ENCODE measurements around the gene MGLL. TPM values are rescaled to one million over a fixed set of nuclear protein-coding genes. Genes with fewer than 3 reads are reported as not detected.

Gene MGLL
- total RNA-seq, 1 experiment from 2014 or later = 0.94 TPM

DNA sequence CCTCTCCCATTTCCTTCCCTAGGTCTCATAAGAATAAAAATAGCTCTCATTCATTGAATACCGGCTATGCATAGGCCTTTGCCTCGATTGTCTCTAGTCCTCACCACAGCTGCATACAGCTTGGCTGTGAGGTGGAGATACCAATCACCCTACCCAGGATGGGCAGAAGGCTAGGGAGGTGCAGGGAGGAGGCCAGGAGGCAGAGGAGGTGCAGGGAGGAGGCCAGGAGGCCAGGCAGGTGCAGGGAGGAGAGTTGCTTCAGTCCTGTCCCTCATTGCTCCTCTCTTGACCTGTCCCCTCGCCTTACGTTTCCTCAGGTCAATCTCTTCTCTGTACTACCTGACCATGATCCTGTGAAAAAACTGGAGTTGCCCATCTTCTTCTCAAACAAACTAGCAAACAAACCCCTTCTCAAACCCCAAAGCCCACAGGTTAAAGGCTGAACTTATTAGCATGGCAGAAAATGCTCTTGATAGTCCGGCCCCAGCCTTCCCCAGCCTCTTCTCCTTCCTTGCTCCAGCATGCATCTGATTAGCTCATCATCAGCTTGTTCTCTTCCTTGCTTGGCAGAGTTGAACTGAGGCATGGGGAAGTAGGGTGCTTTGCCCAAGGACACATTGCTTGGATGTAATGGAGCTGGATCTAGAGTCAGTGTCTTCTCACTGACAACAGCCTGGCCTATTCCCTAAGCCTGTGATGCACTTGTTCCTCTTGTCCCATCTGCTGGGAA is 177.5 kb downstream of the MGLL start (continued):
- TF ChIP-seq, protein P1, sequence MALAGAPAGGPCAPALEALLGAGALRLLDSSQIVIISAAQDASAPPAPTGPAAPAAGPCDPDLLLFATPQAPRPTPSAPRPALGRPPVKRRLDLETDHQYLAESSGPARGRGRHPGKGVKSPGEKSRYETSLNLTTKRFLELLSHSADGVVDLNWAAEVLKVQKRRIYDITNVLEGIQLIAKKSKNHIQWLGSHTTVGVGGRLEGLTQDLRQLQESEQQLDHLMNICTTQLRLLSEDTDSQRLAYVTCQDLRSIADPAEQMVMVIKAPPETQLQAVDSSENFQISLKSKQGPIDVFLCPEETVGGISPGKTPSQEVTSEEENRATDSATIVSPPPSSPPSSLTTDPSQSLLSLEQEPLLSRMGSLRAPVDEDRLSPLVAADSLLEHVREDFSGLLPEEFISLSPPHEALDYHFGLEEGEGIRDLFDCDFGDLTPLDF (CRISPR knock-in tag; IDR thresholded peaks at IDR 0.05) = no peak
- no peak for TF ChIP-seq HMGA2 (CRISPR knock-in tag; IDR thresholded peaks at IDR 0.05)
- TF ChIP-seq NR1H2 (CRISPR knock-in tag; IDR thresholded peaks at IDR 0.05) = no peak
- TF ChIP-seq, protein P2, sequence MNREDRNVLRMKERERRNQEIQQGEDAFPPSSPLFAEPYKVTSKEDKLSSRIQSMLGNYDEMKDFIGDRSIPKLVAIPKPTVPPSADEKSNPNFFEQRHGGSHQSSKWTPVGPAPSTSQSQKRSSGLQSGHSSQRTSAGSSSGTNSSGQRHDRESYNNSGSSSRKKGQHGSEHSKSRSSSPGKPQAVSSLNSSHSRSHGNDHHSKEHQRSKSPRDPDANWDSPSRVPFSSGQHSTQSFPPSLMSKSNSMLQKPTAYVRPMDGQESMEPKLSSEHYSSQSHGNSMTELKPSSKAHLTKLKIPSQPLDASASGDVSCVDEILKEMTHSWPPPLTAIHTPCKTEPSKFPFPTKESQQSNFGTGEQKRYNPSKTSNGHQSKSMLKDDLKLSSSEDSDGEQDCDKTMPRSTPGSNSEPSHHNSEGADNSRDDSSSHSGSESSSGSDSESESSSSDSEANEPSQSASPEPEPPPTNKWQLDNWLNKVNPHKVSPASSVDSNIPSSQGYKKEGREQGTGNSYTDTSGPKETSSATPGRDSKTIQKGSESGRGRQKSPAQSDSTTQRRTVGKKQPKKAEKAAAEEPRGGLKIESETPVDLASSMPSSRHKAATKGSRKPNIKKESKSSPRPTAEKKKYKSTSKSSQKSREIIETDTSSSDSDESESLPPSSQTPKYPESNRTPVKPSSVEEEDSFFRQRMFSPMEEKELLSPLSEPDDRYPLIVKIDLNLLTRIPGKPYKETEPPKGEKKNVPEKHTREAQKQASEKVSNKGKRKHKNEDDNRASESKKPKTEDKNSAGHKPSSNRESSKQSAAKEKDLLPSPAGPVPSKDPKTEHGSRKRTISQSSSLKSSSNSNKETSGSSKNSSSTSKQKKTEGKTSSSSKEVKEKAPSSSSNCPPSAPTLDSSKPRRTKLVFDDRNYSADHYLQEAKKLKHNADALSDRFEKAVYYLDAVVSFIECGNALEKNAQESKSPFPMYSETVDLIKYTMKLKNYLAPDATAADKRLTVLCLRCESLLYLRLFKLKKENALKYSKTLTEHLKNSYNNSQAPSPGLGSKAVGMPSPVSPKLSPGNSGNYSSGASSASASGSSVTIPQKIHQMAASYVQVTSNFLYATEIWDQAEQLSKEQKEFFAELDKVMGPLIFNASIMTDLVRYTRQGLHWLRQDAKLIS (CRISPR knock-in tag; IDR thresholded peaks at IDR 0.05; ENCODE audit: borderline replicate concordance) = no peak
- TF ChIP-seq, protein P3, sequence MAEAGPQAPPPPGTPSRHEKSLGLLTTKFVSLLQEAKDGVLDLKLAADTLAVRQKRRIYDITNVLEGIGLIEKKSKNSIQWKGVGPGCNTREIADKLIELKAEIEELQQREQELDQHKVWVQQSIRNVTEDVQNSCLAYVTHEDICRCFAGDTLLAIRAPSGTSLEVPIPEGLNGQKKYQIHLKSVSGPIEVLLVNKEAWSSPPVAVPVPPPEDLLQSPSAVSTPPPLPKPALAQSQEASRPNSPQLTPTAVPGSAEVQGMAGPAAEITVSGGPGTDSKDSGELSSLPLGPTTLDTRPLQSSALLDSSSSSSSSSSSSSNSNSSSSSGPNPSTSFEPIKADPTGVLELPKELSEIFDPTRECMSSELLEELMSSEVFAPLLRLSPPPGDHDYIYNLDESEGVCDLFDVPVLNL (CRISPR knock-in tag; IDR thresholded peaks at IDR 0.05; ENCODE audit: borderline replicate concordance, low read depth) = no peak
- no peak for TF ChIP-seq CREB1 (CRISPR knock-in tag; IDR thresholded peaks at IDR 0.05)
- no peak for TF ChIP-seq ESRRA (CRISPR knock-in tag; IDR thresholded peaks at IDR 0.05; ENCODE audit: borderline replicate concordance)
- TF ChIP-seq, protein P4, sequence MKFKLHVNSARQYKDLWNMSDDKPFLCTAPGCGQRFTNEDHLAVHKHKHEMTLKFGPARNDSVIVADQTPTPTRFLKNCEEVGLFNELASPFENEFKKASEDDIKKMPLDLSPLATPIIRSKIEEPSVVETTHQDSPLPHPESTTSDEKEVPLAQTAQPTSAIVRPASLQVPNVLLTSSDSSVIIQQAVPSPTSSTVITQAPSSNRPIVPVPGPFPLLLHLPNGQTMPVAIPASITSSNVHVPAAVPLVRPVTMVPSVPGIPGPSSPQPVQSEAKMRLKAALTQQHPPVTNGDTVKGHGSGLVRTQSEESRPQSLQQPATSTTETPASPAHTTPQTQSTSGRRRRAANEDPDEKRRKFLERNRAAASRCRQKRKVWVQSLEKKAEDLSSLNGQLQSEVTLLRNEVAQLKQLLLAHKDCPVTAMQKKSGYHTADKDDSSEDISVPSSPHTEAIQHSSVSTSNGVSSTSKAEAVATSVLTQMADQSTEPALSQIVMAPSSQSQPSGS (CRISPR knock-in tag; IDR thresholded peaks at IDR 0.05; ENCODE audit: borderline replicate concordance, low read depth) = no peak
- no peak for TF ChIP-seq MXD4 (CRISPR knock-in tag; IDR thresholded peaks at IDR 0.05; ENCODE audit: borderline replicate concordance)
- TF ChIP-seq, protein P5, sequence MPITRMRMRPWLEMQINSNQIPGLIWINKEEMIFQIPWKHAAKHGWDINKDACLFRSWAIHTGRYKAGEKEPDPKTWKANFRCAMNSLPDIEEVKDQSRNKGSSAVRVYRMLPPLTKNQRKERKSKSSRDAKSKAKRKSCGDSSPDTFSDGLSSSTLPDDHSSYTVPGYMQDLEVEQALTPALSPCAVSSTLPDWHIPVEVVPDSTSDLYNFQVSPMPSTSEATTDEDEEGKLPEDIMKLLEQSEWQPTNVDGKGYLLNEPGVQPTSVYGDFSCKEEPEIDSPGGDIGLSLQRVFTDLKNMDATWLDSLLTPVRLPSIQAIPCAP (CRISPR knock-in tag; IDR thresholded peaks at IDR 0.05) = no peak
- TF ChIP-seq, protein P6, sequence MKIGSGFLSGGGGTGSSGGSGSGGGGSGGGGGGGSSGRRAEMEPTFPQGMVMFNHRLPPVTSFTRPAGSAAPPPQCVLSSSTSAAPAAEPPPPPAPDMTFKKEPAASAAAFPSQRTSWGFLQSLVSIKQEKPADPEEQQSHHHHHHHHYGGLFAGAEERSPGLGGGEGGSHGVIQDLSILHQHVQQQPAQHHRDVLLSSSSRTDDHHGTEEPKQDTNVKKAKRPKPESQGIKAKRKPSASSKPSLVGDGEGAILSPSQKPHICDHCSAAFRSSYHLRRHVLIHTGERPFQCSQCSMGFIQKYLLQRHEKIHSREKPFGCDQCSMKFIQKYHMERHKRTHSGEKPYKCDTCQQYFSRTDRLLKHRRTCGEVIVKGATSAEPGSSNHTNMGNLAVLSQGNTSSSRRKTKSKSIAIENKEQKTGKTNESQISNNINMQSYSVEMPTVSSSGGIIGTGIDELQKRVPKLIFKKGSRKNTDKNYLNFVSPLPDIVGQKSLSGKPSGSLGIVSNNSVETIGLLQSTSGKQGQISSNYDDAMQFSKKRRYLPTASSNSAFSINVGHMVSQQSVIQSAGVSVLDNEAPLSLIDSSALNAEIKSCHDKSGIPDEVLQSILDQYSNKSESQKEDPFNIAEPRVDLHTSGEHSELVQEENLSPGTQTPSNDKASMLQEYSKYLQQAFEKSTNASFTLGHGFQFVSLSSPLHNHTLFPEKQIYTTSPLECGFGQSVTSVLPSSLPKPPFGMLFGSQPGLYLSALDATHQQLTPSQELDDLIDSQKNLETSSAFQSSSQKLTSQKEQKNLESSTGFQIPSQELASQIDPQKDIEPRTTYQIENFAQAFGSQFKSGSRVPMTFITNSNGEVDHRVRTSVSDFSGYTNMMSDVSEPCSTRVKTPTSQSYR (CRISPR knock-in tag; IDR thresholded peaks at IDR 0.05) = no peak
- TF ChIP-seq, protein P7, sequence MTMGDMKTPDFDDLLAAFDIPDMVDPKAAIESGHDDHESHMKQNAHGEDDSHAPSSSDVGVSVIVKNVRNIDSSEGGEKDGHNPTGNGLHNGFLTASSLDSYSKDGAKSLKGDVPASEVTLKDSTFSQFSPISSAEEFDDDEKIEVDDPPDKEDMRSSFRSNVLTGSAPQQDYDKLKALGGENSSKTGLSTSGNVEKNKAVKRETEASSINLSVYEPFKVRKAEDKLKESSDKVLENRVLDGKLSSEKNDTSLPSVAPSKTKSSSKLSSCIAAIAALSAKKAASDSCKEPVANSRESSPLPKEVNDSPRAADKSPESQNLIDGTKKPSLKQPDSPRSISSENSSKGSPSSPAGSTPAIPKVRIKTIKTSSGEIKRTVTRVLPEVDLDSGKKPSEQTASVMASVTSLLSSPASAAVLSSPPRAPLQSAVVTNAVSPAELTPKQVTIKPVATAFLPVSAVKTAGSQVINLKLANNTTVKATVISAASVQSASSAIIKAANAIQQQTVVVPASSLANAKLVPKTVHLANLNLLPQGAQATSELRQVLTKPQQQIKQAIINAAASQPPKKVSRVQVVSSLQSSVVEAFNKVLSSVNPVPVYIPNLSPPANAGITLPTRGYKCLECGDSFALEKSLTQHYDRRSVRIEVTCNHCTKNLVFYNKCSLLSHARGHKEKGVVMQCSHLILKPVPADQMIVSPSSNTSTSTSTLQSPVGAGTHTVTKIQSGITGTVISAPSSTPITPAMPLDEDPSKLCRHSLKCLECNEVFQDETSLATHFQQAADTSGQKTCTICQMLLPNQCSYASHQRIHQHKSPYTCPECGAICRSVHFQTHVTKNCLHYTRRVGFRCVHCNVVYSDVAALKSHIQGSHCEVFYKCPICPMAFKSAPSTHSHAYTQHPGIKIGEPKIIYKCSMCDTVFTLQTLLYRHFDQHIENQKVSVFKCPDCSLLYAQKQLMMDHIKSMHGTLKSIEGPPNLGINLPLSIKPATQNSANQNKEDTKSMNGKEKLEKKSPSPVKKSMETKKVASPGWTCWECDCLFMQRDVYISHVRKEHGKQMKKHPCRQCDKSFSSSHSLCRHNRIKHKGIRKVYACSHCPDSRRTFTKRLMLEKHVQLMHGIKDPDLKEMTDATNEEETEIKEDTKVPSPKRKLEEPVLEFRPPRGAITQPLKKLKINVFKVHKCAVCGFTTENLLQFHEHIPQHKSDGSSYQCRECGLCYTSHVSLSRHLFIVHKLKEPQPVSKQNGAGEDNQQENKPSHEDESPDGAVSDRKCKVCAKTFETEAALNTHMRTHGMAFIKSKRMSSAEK (CRISPR knock-in tag; IDR thresholded peaks at IDR 0.05; ENCODE audit: borderline replicate concordance) = no peak
- TF ChIP-seq CBFB (CRISPR knock-in tag; IDR thresholded peaks at IDR 0.05; ENCODE audit: low read depth) = no peak
- TF ChIP-seq ZNF232 (CRISPR knock-in tag; IDR thresholded peaks at IDR 0.05) = no peak
- TF ChIP-seq CREM (CRISPR knock-in tag; IDR thresholded peaks at IDR 0.05) = no peak
